WTC11 (cell line): ENCODE data around the gene TMC6.

Experiments
- ATF3 ChIP-seq: sonication (generic); formaldehyde crosslinking; conservative IDR thresholded peaks from 2 replicates; pipeline ENCODE4 v1.8.1; 2022; ENCODE audit warnings: mild to moderate bottlenecking, missing genetic modification reagents
- CTCF ChIP-seq: fragments of 200-600 bp; IDR thresholded peaks from 2 replicates; pipeline ENCODE4 v1.8.0; 2022; ENCODE audit warnings: antibody characterized with exemption
- E2F1 ChIP-seq: sonication (generic); formaldehyde crosslinking; IDR thresholded peaks from 2 replicates; pipeline ENCODE4 v1.8.0; 2022; ENCODE audit warnings: mild to moderate bottlenecking, missing genetic modification reagents
- FOXP1 ChIP-seq: sonication (generic); formaldehyde crosslinking; IDR thresholded peaks from 2 replicates; pipeline ENCODE4 v1.8.0; 2022; ENCODE audit warnings: missing genetic modification reagents, mild to moderate bottlenecking, moderate library complexity, borderline replicate concordance
- HMGXB4 ChIP-seq: sonication (generic); formaldehyde crosslinking; IDR thresholded peaks from 2 replicates; pipeline ENCODE4 v1.8.1; 2023; ENCODE audit warnings: mild to moderate bottlenecking, moderate library complexity, missing genetic modification reagents
- MAX ChIP-seq: sonication (generic); formaldehyde crosslinking; IDR thresholded peaks from 2 replicates; pipeline ENCODE4 v1.8.0; 2022; ENCODE audit warnings: mild to moderate bottlenecking, missing genetic modification reagents
- NR3C1 ChIP-seq: sonication (generic); formaldehyde crosslinking; conservative IDR thresholded peaks from 2 replicates; pipeline ENCODE4 v1.8.1; 2023; ENCODE audit warnings: low read depth, mild to moderate bottlenecking, missing genetic modification reagents
- USF2 ChIP-seq: sonication (generic); formaldehyde crosslinking; IDR thresholded peaks from 2 replicates; pipeline ENCODE4 v1.8.1; 2023; ENCODE audit warnings: mild to moderate bottlenecking, missing genetic modification reagents, moderate library complexity
- ZNF317 ChIP-seq: sonication (generic); formaldehyde crosslinking; IDR thresholded peaks from 2 replicates; pipeline ENCODE4 v1.8.1; 2023; ENCODE audit warnings: low read depth, mild to moderate bottlenecking, moderate library complexity, missing genetic modification reagents, borderline replicate concordance

GRCh38 chr17:78101542-78101941, 27.0 kb downstream of the TMC6 start:
- no peak for TF ChIP-seq CTCF
- no peak for TF ChIP-seq HMGXB4 (CRISPR knock-in tag)
- TF ChIP-seq ATF3 = no peak
- no peak for TF ChIP-seq MAX (CRISPR knock-in tag)
- TF ChIP-seq USF2 (CRISPR knock-in tag) = no peak
- TF ChIP-seq E2F1 = no peak
- TF ChIP-seq FOXP1 = no peak
- TF ChIP-seq NR3C1 (CRISPR knock-in tag) = no peak
- TF ChIP-seq ZNF317 (CRISPR knock-in tag) = no peak
